Measurements from ENCODE around the gene CD33.
"Not testable (repeated sequence)": the region's sequence is repeated elsewhere in the genome, so short reads cannot be mapped to it uniquely, and the experiment has no call there.

The CD33 gene

DNA sequence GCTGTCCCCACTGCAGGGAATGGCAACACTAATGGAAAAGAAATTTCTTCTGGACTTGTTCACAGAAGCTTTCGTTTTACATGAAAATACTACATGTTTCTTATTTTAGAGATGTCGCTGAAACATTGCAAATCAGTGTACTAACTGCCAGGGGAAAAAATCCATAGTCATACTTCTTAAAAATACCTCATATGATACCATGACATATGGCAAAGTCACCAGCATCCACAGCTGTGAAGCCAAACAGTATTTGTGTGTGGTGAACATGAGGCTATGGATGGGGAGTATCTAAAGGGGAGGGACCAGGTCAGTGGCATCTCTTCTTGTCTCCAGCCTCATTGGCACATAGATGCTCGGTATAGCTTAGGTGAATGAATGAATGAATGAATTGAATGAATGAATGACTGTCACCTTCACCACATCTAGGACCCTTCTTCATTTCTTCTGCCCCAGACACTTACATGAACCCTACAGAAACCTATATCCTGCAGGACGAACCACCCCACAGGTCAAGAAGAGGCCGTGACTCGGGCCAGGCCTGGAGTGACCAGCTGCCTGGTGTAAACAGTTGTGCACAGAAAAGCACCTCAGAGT, 14.6 kb upstream of the CD33 start:
- no peak for DNase-seq (ENCODE audit: low read depth)

DNA sequence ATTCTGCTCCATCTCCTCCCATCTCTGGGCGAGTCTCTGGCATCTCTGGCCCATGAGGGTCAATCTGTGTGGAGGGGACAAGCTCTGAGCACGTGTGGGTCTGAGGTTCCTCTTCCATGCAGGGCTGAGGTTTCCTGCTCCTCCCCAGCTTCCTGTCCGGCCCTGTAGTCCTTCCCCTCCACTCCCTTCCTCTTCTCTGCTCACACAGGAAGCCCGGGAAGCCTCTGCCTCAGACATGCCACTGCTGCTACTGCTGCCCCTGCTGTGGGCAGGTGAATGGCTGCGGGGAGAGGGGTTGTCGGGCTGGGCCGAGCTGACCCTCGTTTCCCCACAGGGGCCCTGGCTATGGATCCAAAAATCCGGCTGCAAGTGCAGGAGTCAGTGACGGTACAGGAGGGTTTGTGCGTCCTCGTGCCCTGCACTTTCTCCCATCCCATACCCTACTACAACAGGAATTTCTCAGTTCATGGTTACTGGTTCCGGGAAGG, 14.0 kb upstream of the CD33 start:
- not testable (repeated sequence) for DNase-seq (ENCODE audit: low read depth)

DNA sequence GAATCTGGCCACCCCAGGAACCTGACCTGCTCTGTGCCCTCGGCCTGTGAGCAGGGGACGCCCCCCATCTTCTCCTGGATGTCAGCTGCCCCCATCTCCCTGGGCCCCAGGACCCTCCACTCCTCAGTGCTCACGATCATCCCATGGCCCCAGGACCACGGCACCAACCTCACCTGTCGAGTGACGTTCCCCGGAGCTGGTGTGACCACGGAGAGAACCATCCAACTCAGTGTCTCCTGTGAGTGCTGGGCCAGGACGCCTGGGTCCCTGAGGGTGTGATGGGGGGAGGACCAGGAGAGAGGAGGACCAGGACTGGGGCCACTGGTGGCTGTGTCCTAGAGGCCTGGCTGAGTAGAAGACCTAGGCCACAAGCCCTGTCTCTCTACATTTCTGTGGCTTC, 13.0 kb upstream of the CD33 start:
- DNase-seq (ENCODE audit: low read depth): no peak

DNA sequence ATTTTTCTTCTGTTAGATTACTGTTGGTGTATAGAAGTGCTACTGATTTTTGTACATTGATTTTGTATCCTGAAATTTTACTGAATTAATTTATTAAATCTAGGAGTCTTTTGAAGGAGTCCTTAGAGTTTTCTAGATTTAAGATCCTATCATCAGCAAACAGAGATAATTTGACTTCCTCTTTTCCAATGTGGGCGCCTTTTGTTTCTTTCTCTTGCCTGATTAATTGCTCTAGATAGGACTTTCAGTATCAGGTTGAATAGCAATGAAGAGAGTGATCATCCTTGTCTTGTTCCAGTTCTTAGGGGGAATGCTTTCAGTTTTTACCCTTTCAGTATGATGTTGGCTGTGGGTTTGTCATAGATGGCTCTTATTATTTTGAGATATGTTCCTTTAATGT, 5.6 kb upstream of the CD33 start:
- no peak for DNase-seq (ENCODE audit: low read depth)

DNA sequence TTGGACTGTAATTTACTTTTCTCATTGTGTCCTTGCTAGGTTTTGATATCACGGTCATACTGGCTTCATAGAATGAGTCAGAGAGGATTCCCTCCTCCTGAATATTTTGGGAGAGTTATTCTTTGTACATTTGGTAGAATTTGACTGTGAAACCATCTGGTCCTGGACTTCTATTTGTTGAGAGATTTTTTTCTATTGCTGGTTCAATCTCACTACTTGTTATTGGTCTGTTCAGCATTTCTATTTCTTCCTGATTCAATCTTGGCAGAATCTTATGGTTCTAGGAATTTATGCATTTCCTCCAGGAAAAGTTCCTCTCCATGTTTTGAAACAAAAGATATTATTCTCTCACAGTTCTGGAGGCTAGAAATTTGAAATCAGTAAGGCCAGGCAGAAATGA, 4.9 kb upstream of the CD33 start:
- no peak for DNase-seq (ENCODE audit: low read depth)

DNA sequence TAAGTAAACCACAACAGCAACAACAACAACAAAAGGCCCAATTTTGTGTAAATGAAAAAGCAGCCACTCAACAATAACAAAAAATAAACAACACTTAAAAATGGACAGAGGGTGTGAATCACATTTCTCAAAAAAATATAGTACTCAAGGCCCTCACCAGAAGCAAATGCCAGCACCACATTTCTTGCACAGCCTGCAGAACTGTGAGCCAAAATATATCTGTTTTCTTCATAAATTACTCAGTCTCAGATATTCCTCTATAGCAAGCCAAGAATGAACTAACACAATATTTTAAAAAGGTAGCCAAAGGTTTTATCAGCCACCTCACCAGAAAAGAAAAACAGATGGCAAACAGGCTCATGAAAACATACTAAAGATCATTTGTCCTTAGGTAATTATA, 3.9 kb upstream of the CD33 start:
- no peak for DNase-seq (ENCODE audit: low read depth)

DNA sequence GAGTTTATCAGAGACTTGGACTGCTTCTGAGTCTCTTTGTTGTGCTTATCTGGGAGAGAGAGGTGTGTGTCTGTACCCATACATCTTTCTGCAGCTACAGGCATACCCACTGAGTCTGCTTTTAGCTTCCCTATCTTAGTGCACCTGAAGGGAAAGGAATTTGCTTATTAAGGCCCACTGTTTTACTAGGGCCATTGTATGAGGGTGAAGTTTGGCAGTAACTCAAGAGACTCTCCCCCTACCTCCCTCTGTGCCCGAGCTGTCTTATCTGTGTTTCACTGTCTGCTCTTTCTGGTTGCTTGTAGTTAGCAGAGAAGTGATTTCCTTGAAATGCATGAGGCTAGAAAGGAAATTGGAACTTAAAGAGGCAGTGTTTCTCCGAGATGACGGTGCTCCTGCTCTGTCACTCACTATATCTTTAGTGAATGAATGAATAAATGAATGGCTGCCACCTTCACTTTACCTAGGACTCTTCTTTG, 678 bp upstream of the CD33 start:
- DNase-seq (ENCODE audit: low read depth): no peak

DNA sequence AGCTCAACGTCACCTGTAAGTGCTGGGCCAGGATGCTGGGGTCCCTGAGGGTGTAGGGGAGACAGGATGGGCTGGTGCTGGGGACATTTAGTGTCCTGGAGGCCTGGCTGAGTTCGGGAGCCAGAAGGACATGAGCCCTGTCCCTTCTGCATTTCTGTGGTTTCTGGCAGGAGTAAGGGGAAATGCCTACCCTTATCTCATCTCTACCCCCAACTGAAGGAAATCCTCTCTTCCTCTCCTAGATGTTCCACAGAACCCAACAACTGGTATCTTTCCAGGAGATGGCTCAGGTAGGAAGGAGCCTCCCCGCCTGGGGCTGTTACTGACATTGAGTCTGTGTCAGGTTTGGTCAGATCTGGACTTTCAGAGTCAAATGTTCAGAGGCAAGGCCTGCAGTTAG, 1.2 kb downstream of the CD33 start:
- no peak for DNase-seq (ENCODE audit: low read depth)

DNA sequence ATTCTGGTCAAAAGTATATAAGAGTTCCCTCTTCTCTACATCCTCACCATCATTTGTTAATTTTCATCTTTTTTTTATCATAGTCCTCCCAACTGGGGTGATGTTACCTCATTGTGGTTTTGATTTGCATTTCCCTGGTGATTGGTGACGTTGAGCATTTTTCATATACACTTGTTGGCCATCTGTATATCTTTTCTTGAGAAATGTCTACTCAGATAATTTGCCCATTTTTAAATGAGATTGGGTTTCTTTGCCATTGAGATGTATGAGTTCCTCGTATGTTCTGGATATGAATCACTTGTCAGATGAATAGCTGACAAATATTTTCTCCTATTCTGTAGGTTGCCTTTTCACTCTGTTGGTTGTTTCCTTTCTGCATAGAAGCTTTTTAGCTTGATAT, 2.4 kb downstream of the CD33 start:
- no peak for DNase-seq (ENCODE audit: low read depth)

DNA sequence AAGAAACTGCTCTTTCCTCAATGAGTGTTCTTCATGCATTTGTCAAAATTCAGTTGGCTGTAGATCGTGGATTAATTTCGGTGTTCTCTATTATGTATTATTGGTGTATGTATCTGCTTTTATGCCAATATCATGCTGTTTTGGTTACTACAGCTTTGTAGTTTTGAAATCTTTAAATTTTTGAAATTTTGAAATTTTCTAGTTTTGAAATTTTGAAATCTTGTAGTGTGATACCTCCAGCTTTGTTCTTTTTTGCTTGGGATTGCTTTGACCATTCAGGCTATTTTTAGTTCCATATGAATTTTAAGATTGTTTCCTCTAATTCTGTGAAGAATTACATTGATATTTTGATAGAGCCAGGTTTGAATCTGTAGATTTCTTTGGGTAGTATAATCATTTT, 3.1 kb downstream of the CD33 start:
- DNase-seq (ENCODE audit: low read depth): no peak

DNA sequence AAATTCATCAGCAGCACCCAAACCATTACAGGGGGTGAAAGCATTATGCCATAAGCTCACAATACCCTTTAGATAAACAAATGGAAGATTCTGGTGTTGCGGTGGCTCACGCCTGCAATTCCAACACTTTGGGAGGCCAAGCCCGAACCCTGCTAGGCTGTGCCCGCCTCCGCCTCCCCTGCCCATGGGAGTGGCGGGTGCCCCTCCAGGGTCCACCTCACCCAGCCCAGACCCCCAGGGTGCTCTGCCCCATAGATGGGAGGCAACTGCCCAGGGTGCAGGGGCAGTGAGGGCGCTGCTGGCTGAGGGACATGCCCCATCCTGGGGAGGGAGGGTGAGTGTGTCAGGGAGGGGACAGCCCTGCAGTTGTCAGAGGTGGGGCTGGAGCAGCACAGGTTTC, 16.0 kb downstream of the CD33 start:
- DNase-seq (ENCODE audit: low read depth): no peak

DNA sequence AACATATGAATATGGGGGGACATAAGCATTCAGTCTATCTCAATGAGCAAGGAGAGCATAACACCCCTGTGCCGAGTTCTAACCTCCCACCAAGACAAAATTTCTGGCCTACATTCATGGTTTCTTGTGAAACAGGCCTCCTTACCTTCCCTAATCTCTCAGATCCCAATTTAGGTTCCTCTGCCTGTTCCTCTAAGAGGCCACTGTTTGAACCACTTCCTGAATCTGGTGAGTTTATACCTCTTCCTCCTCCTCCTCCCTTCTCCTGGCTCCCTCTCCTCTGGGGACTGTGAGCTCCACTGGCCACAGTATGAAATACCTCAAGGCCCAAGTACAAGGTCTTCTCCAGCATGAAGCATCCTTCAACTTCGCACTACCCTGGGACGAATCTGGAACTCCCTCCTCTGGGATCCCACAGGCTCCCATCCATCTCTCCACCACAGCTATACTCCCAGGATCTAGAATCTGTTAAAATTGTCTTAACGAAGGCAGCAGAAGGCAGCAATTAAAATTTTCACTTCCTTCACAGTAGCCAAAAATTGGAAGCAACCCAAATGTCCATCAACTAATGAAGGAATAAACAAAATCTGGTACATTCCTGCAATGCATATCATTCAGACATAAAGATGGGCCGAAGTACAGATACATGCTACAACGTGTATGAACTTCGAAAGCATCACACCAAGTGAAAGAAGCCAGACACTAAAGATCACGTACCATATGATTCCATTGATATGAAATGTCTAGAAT, 18.2 kb downstream of the CD33 start:
- no peak for DNase-seq (ENCODE audit: low read depth)

DNA sequence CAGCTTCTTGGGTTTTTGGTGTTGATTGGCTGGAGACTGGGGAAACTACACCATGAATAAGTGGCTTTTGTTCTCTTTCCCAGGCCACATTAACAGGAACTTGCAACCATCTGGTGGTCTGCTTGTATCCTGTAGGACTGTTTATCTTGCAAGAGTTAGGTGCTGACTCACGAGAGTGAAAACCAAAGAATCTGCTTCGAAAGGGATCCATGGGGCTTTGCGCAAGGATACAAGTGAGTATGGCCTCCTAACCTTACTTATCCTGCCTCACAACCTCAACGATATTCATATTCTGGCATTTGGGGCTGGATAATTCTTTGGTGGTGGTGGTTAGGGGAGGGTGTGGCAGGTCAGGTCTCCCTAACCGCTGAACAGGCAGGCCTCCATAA, 21.3 kb downstream of the CD33 start:
- DNase-seq (ENCODE audit: low read depth): no peak

DNA sequence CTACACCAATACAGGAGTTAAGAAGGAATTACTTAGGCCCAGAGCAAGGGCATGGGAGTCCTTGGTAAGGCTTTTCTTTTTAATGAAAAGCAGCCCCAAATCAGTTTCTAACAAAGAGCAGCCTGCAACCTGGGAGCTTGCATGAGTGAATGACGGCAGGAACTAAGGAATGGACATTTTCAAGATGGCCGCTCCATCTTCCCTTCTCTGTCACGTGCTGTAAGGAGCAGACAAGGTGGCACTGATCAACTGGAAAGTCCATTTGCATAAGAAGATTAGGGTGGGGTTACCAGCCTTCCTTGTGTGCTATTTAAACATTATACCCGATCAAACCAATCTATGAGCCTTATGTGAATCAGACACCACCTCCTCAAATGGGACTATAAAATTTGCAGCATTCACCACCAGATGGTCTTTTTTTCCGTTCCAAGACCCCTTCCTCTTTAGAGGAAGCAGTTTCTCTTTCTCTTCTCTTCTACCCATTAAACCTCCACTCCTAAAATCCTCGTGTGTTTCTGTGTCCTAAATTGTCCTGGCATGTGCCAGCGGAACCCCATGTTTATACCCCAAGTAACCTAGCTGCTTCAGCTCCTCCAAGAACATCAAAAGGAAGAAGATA, 23.2 kb downstream of the CD33 start:
- no peak for DNase-seq (ENCODE audit: low read depth)

DNA sequence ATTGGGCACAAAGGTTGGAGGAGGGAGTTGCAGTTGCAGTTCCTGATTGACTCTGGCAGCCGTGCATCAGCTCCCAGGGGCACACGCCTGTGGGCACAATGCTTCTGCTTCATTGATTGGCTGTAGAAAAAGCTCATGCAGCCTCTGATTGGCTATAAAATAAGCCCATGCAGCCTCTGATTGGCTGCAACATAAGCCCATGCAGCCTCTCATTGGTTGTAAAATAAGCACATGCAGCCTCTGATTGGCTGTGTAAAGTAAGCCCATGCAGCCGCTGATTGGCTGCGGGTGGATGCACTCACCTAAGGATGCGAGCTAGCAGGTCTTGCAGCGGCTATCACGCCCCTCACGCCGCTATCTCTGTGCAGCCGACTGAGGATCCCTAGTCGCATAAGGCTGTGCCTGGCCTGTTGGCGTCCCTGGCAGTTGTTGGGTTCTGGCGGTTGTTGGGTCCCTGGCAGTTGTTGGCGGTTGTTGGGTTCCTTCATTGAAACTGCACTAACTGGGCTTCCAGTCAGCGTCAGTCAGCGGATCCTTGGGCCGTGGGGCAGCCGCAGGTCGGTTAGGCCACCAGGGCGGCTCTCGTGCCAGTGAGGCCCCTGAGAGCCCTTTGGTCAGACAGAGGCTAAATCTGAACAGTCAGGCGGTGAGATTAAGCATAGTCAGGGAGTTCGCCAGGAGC, 26.0 kb downstream of the CD33 start, which contains the start of gene SIGLECL1:
Gene SIGLECL1, plus strand, starts transcription at position 295 of the 682 bp plus-strand sequence. CDS start 12,993 bp downstream, outside the sequence.
- no peak for DNase-seq (ENCODE audit: low read depth)

DNA sequence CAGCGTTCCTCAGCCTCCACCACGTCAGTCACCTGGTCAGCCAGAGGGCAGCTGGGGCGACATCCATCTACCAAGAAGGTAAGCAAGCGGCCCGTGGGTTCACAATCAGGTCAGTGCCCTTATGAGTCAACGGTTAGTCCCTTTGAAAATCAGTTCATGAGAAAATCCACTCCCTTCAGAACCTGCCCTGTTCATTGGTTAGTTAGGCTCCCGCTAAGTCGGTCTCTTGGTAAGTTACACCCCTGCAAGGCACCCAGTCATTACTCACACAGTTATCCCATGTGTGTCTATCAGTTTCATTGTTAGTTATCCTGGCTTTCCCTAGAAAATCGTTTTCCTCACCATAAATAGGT, 26.6 kb downstream of the CD33 start:
- no peak for DNase-seq (ENCODE audit: low read depth)

DNA sequence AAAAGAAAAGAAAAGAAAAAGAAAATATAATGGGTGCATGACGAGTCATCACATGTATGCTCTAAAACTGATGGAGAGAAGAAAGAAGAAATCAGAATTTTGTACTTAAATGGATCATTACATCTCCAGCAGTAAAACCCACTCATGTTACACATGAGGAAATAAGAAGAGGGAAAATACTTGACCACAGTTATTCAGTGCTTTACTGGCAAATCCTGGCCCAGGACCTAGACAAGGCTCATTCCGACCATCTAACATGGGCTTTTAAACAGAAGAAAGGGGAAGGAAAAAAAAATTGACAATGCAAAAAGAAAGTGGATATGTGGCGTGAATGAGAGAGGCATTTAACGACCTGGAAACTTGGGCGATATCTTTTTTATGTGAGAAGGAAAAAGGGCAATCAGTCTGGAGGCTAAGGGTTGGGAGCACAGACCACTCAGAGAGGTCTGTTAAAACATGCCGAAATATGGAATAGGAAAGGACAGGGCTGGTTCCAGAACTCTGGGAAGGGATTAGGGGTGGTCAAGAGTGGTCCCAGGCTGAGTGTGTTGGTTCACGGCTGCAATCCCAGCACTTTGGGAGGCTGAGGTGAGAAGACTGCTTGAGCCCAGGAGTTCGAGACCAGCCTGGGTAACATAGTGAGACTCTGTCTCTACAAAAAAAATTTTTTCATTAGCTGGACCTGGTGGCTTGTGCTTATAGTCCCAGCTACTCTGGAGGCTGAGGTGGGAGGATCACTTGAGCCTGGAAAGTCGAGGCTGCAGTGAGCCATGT, 27.6 kb downstream of the CD33 start:
- DNase-seq (ENCODE audit: low read depth): no peak

DNA sequence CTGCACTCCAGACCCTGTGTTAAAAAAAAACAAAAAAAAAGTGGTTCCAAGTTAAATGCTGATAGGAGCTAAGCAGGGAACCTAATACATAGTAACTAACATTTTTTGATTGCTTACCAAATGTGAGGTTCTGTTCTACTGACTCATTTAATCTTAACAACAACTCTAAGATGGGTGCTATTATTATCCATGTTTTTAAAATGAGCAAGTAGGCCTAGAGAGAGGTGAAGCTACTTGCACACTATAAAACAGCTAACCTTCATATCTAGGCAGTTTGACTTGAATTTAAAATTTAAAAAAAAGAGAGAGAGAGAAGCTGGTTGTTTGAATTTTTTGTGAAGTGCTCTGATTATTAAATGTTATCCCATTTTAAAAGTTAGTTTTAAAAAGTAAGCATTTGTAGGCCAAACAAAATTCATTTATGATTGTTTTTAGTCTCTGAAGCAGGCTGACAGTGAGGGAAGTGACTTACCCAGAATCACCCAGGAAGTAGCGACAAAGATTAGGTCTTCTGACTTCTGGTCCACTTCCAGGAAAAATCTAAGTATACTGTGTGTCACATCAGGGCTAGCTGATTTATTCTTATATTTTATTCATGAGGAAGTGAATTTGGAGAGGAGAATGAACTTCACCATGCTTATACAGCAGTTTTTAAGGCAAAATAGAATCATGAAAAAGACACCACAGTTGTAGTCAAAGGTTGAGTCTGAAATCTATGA, 28.4 kb downstream of the CD33 start:
- no peak for DNase-seq (ENCODE audit: low read depth)

DNA sequence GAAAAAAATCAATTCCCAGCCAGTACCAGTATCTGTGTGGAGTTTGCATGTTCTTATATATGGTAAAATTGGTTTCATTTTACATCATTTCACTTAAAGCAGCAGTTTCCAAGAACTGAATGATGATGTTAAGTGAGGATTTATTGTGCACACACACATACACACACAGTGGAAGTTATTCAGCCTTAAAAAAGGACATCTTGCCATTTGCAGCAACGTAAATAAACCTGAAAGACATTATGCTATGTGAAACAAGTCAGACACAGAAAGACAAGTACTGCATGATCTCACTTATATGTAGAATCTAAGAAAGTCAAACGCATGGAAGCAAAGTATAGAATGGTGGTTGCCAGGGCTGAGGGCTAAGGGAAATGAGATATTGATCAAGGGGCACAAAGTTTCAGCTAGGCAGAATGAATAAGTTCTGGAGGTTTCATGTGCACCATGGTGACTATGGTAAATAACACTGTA, 31.3 kb downstream of the CD33 start:
- DNase-seq (ENCODE audit: low read depth): no peak

DNA sequence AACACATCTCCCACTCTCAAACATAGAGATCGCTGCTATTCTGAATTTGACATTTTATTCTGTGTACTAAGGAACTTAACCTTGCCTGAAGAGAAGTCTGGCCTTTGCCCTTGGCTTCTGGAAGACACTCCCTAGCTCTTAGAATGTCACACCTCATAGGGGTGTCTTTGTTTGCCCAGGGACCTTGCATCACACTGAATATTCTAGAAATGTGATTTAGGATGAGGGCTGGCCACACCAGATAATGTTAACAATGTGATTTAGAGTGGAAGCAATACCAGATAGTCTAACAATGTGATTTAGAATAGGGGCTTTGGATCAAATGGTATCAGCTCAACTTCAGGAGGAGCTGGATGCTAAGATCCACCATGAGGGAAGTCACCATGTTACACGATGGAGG, 32.6 kb downstream of the CD33 start:
- DNase-seq (ENCODE audit: low read depth): no peak
